Glutamatergic neuron (in vitro differentiated cells): ENCODE results near the gene LEFTY1. TPM values are rescaled to one million over a fixed set of nuclear protein-coding genes. Genes with fewer than 3 reads are reported as not detected.
A peak's percentile ranks its signal among the peaks of the same experiment; 100 is the strongest.

Source experiments
- DNase-seq: peaks from one replicate; pipeline ENCODE4 v3.0.0; 2022
- H3K27ac Mint-ChIP-seq: one replicate; pipeline ENCODE4 v1.8.0; 2020; ENCODE audit warnings: mild to moderate bottlenecking, mixed read lengths, inconsistent platforms; ENCODE audit not compliant: unreplicated experiment
- H3K27me3 Mint-ChIP-seq: one replicate; pipeline ENCODE4 v1.8.0; 2020; ENCODE audit warnings: mild to moderate bottlenecking, moderate library complexity, mixed read lengths, inconsistent platforms; ENCODE audit not compliant: unreplicated experiment
- H3K36me3 Mint-ChIP-seq: one replicate; pipeline ENCODE4 v1.8.0; 2020; ENCODE audit warnings: mild to moderate bottlenecking, mixed read lengths, inconsistent platforms; ENCODE audit not compliant: unreplicated experiment
- H3K4me1 Mint-ChIP-seq: one replicate; pipeline ENCODE4 v1.8.0; 2020; ENCODE audit warnings: mild to moderate bottlenecking, low read depth, mixed read lengths, inconsistent platforms; ENCODE audit not compliant: unreplicated experiment
- H3K4me3 Mint-ChIP-seq: one replicate; pipeline ENCODE4 v1.8.0; 2020; ENCODE audit warnings: mild to moderate bottlenecking, mixed read lengths, inconsistent platforms; ENCODE audit not compliant: unreplicated experiment
- H3K9me3 Mint-ChIP-seq: one replicate; pipeline ENCODE4 v1.8.0; 2020; ENCODE audit warnings: mild to moderate bottlenecking, moderate library complexity, mixed read lengths, inconsistent platforms; ENCODE audit not compliant: unreplicated experiment
- total RNA-seq: library from RNA; stranded (reverse); fragmentation: NEBNext Ultra II Directional; extraction: Animal tissue kit (Norgen Biotek cat#: 25700); gene quantifications from one replicate; pipeline ENCODE4 v1.2.1, GENCODE V29; 2021; ENCODE audit not compliant: unreplicated experiment
- TF ChIP-seq, protein P1 (sequence below): fragments of 200-600 bp; sonication (generic); IDR thresholded peaks from one replicate; pipeline ENCODE4 v1.5.0; 2021; ENCODE audit not compliant: partially characterized antibody, unreplicated experiment

LEFTY1 gene
- total RNA-seq, 1 donor from 2014 or later = 2.3 TPM

DNA sequence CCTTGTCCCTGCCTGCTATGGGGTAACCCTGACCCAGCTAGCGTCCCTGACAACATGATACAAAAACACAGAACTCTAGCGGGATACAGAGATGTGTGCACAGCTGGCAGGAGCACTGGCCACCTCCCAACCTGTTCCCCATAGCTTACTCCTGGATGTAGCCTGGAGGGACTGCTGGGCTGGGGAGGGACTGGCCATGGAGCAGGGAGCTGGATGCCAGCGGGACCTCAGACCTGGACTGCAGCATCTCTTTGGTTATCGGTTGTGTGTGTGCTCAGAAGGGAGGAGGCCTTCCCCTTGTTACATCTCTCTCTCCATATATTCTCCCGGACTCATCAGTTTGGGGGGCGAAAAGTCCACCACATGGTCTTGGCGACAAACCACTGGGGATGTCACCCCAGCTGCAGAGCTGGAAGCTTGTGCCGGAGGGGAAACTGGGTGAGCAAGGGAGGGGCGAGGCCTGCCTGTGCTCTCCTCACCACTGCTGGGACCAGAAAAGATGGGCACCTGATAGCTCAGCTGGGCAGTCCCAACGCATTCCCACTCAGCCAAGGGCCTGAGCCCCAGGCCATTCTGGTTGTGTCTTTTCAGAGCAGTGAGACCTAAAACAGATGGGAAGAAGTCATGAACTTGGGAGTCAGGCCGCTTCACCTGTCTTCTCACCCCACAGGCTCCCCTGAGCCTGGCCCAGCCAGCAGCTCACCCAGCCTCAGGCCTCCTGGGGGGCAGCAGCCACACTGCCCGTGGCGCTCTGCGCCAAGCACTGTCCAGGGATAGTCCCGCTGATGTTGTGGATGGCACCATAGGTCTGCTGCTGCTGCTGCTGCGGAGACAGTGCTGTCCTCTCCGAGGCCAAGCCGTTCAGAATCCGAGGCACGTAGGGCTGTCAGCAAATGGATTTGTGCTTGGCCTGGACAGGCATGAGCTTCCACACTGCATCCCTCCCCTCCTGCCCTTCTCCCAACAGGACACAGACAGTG lies 42.3 kb downstream of the LEFTY1 start:
- Mint-ChIP-seq H3K4me3 (no peak overlapping the region), H3K27ac (no peak overlapping the region), H3K4me1 (peaks cover 16% of the 10 kb centered on the region), H3K27me3 (peaks cover 12% of the 10 kb centered on the region), H3K36me3 (peaks cover 10% of the 10 kb centered on the region), H3K9me3 (peaks cover 8% of the 10 kb centered on the region)
- TF ChIP-seq, protein P1, sequence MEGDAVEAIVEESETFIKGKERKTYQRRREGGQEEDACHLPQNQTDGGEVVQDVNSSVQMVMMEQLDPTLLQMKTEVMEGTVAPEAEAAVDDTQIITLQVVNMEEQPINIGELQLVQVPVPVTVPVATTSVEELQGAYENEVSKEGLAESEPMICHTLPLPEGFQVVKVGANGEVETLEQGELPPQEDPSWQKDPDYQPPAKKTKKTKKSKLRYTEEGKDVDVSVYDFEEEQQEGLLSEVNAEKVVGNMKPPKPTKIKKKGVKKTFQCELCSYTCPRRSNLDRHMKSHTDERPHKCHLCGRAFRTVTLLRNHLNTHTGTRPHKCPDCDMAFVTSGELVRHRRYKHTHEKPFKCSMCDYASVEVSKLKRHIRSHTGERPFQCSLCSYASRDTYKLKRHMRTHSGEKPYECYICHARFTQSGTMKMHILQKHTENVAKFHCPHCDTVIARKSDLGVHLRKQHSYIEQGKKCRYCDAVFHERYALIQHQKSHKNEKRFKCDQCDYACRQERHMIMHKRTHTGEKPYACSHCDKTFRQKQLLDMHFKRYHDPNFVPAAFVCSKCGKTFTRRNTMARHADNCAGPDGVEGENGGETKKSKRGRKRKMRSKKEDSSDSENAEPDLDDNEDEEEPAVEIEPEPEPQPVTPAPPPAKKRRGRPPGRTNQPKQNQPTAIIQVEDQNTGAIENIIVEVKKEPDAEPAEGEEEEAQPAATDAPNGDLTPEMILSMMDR = no peak
- DNase-seq = no peak

DNA sequence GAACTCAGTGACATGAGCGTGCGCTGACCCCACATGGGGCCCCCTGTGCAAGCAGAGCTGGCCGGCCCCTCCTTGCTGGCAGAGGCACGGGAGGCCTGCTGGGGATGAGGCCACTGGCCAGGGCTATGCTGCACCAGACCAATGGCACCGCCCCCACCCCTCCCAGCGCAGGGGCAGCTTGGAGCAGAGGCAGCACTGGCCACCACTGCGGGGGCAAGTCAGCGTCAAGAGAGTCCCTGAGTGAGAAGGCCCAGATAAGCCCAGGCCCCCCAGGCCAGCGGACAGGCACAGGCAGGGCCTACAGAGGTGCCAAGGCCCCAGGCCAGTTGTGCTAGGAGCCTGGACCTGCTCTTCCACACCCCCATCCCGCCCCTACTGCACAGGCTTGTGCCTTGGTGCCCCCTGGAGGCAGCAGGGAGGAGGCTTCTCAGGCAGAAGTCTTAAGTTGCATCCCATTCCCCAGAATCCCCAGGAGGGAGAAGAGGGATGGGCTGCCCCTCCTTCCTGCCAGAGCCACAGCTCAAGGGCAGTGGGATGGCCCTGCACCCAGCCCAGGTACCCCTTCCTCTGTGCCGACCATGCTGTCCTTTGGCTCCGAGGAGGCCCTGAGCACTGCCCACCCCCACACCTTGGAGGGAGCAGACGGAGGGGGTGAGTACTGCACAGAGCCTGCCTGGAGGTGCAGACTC lies 43.2 kb downstream of the LEFTY1 start:
- Mint-ChIP-seq H3K27me3 (peaks cover 9% of the 10 kb centered on the region), H3K36me3 (peaks cover 10% of the 10 kb centered on the region), H3K4me3 (no peak overlapping the region), H3K4me1 (peaks cover 16% of the 10 kb centered on the region), H3K27ac (no peak overlapping the region), H3K9me3 (peaks cover 8% of the 10 kb centered on the region)
- TF ChIP-seq, protein P1 = peak; percentile 66
- DNase-seq = peak; percentile 88

DNA sequence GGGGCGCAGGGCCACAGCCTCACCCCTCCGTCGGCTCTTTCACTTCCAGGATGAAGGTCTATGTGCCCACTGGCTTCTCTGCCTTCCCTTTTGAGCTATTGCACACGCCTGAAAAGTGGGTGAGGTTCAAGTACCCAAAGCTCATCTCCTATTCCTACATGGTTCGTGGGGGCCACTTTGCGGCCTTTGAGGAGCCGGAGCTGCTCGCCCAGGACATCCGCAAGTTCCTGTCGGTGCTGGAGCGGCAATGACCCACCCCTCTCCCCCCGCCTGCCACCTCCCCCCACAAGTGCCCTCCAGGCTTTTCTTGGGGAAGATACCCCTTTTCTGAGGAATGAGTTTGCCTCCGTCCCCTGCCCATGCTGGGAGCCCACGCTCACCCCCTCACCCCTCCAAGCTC lies 43.8 kb downstream of the LEFTY1 start:
- H3K4me1 Mint-ChIP-seq = peaks cover 16% of the 10 kb centered on the region
- H3K36me3 Mint-ChIP-seq = peaks cover 7% of the 10 kb centered on the region
- peaks cover 8% of the 10 kb centered on the region for H3K9me3 Mint-ChIP-seq
- H3K4me3 Mint-ChIP-seq = no peak overlapping the region
- peaks cover 6% of the 10 kb centered on the region for H3K27me3 Mint-ChIP-seq
- no peak for DNase-seq
- no peak overlapping the region for H3K27ac Mint-ChIP-seq
- TF ChIP-seq, protein P1 = no peak

DNA sequence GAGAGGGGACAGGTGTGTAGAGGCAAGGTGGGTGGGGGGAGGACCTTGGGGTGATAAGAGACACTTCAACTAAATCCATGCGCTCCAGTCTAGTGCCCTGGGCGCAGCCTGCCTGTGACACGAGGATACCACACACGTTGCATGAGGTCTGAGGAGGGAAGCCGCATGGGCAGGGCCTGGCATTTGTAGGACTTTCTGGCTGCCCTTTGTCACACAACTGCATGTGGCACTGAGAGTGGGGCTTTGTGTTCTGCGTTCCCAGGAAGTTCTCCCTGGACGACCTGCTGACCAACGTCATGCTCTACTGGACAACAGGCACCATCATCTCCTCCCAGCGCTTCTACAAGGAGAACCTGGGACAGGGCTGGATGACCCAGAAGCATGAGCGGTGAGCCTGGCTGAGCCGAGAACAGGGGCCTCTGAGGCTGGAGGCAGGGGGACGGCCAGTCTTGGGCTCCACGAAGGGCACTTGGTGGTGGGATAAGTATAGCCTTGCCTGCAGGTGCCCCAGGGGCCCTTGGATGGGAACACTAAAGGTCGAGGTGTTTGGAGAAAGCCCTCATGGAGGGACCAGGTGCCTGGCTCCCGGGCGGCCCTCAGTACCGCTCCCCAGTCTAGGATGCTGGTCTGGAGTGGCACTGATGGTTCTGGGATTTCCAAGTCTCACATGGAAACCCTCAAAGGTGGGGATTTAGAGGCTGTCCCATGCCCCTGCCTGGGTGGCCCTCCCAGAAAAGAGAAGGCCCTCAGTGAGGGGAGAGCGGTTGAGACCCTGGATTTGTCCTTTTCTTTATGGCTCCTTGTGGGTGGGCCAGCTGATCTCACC lies 44.5 kb downstream of the LEFTY1 start:
- TF ChIP-seq, protein P1 = no peak
- Mint-ChIP-seq H3K4me3 (no peak overlapping the region), H3K36me3 (peaks cover under 1% of the 10 kb centered on the region), H3K27me3 (peaks cover 5% of the 10 kb centered on the region), H3K9me3 (peaks cover 8% of the 10 kb centered on the region), H3K4me1 (peaks cover 16% of the 10 kb centered on the region), H3K27ac (no peak overlapping the region)
- no peak for DNase-seq
